GM04504 (cell line): ENCODE data around the gene SLC41A3.

Source experiments
- DNase-seq: peaks from one replicate; pipeline ENCODE4 v3.0.0-alpha.2; 2012; ENCODE audit warnings: low read depth

Gene SLC41A3

GRCh38 chr3:126119976-126120375 lies 36.1 kb upstream of the SLC41A3 start:
- no peak for DNase-seq

DNA sequence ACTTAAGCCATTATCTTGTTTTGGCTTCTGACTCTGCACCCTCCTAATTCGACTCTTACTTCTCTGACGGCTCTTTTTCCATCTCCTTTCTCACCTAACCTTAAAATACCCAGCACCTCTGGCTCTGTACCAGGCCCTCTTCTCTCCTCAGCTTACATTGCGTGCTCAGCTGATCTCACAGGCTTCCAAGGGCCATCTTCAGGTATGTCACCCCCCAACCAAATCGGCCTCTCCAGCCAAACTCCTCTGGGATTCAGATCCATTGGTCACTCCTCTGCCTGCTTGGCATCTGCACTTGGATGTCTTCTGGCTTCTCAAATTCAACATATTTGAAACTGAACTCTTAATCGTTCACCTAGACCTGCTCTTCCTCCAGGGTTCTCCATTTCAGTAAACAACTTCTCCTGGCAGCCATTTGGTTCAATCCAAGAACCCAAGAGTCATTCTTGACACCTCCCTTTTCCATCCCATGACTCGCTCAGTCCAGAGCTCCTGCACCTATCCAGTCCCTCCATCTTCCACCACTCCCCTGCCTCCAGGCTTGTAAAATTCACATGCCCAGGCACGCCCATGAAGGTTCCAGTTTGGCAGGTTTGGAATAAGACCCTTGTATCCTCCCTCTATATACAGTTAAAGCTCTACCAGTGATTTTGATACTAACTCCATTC lies 35.2 kb upstream of the SLC41A3 start:
- no peak for DNase-seq

GRCh38 chr3:126118591-126118990 lies 34.7 kb upstream of the SLC41A3 start:
- DNase-seq: no peak

DNA sequence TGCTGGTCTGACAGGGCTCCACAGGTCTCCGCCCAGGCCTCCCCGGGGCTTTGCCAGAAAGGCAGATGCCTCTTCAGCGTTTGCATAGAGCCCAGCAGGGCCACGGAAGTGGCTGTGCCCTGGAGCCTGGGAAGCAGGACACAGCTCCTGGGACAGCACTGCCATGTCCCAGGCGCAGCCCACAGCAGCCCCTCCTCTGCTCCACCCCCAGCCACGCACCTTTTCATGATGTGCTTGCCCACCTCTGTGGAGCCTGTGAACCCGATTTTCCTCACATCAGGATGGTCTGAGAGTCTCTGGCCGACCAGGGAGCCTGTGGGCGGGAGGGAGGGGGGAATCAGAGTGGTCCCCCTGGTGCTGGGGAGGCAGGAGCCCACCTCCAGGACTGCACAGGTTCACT lies 33.9 kb upstream of the SLC41A3 start:
- DNase-seq: no peak

GRCh38 chr3:126117212-126117611 lies 33.3 kb upstream of the SLC41A3 start:
- no peak for DNase-seq

- no peak for DNase-seq
Observed at GRCh38 chr3:126116526-126116925, 32.6 kb upstream of the SLC41A3 start.

DNA sequence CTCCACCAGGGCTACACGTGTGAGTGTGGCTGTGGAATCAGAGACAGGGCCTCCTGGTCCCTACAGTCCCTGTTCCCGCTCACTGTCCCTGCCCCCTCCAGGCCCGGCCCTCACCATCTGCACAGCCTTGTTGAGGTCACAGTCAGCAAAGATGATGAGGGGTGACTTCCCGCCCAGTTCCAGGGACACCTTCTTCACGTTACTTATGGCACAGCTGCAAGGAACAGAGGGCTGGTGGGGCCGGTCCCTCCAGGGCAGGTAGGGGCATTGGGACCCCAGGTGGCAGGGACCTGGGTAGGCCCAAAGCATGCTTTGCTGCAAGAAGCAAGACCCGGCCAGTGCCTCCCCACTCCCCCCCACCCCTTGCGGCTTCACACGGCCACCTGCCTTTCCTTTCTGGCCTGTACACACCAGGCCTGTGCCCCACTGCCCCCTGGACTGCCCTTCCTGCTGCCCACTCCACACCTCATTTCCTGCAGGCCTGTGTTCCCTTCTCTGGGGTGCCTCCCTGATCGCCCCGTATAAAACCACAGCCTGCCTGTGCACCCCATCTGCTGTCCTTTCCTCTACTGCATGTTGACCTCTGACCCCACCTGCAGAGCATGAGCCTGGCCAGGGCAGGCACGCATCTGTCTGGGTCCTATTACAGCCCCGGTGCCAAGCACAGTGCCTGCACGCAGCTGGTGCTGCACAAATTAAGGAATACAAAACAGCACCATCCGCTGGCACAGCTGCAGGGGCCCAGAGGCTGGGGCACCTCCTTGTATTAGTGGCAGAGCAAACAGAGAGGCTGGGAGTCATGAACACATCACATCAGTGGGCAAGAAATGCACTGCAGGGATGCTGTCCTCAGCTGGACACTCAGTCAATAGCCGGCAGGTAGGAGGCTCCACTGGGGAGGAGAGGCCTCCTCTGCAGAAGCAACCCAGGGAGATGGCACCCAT lies 30.8 kb upstream of the SLC41A3 start:
- DNase-seq: no peak

DNA sequence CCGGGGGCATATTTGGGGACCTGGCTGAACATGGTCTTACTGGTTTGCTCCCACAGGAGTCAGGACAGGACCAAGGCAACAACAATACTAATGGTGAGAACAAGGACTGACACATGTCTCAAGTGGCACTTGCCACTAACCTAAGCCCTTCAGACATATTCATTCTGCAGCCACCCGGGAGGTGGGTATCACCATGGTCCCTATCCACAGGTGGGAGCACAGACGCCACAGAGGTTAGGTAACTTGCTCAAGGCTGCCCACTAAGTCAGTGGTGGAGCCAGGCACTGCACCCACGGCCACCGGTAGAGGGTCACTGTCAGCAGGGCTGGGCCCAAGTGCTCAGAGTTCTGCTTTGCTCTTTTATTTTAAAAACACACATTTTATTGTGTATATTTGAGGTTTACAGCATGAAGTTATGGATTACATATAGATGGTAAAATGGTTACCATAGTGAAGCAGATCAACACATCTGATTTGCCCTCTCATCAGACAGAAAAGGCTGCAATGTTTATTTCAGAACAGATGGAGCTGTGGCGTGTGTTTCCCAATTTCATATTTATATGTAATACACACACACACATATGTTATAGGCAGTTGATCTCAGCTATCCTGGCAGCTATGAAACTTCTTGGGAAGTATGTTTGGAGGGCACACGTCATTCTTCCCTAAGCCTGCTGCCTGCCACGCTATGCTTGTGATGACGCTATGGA lies 30.0 kb upstream of the SLC41A3 start:
- no peak for DNase-seq

DNA sequence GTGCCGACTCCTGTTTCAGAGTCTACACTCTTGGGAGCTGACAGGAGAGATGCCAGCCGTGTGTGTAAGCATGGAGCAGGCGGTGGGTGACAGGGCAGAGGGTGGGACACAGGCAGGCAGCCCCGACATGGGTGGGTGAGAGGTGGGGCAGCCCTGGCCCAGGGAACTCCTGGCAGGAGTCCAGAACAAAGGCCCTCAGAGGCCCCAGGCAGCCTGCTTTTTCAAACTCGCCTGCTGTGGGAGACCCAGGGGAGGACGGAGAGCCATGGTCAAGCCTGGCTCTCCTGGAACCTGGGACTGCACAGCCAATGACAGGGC lies 29.3 kb upstream of the SLC41A3 start:
- DNase-seq: no peak

DNA sequence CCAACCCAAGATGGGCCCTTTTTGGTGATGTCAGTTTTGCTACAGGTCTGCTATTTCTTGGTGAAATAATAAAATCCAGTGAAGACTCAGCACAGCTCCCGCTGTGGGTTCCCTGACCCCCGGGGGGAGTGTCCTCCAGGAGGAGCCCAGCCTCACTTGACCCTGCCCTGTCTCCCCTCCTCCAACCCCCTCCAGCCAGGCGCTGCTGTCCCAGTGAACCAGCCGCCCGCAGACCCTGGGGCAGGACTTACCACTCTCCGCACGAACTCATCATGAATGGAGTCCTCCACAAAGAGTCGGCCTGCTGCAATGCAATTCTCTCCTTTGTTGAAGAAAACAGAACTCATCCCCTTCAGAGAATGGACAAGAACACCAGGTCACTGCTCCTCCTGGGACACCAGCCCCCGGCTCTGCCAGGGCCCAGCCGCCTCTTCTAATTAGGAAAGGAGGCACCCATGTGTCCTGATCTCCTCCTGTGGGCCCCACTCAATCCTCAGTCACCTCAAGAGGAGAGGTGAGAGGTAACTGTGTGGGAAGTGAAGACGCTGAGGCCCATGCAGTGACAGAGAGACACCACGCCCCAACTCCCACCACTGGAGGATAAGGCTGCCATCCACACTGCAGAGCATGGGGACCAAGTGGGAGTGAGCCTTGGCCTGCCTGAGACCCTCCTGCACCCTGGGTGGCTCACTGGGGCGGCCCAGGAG lies 28.8 kb upstream of the SLC41A3 start:
- no peak for DNase-seq

- no peak for DNase-seq
Observed at GRCh38 chr3:126111566-126112475, 27.9 kb upstream of the SLC41A3 start.

DNA sequence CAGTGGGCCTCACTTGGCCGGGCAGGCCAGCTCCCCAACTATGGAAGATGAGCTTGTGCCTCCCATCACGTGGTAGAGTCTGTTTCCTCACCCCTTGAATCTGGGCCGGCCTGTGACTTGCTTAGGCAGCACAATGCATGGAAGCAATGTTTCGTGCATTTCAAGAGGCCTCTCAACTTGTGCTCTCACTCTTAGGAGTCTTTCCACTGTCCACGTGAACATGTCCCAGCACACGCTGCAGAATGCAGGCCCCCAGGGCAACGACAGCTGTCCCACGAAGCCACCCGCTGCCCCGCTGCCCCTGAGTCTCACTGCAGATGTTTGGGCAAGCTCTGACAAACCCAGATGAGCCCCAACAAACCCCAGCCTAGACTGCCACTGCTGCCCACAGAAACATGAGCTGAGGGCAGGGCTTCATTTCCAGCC lies 27.2 kb upstream of the SLC41A3 start:
- no peak for DNase-seq

DNA sequence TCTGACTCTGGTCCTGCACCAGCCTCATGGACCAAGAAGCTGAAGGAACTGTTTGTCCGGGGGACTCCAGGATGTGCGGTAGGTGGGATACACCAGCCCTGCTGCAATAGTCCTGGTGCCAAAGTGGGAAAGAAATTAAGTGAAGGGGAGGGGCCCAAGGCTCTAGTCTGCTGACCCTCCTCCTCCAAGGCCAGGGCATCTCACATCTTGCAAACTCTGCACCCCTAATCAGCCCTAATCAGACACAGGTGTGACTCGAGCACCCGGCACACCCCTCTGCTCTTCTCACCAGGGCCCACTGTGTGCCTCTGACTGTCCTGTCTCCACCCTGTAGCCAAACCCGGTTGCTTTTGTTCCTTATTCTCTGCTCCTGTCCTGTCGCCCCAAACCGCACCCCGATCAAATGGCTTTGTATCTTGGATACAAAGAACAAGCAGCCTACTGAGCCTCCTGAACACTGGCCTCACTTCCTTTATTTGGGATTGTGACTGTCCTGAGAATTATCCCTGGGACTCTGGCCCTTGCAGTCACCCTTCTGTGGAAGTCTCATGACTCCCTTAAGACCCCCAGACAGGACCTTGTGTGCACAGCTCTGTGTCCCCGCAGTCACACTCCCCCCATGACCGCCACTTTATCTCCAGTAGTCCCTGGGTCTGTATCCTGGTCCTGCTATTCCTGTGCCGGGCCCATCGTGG lies 26.7 kb upstream of the SLC41A3 start:
- no peak for DNase-seq

DNA sequence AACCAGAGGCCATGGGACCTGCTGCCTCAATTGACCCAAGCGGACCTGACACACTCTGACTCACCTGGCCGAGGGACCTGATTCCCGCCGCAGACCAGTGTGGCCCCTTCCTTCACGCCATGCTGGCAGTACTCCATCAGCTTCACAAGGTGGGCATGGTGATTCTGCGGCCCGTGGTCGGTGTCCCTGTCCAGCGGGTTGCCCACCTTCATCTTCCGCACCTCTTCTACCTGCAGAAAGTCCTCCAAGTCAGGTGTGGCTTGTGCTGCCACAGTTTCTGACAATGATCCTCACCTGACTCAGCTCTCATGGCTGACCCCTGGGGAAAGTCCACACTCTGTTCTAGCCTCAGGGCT lies 25.9 kb upstream of the SLC41A3 start:
- DNase-seq: no peak

- DNase-seq: no peak
Observed at GRCh38 chr3:126109146-126109879, 25.4 kb upstream of the SLC41A3 start.

- no peak for DNase-seq
Observed at GRCh38 chr3:126108676-126109050, 24.7 kb upstream of the SLC41A3 start.

DNA sequence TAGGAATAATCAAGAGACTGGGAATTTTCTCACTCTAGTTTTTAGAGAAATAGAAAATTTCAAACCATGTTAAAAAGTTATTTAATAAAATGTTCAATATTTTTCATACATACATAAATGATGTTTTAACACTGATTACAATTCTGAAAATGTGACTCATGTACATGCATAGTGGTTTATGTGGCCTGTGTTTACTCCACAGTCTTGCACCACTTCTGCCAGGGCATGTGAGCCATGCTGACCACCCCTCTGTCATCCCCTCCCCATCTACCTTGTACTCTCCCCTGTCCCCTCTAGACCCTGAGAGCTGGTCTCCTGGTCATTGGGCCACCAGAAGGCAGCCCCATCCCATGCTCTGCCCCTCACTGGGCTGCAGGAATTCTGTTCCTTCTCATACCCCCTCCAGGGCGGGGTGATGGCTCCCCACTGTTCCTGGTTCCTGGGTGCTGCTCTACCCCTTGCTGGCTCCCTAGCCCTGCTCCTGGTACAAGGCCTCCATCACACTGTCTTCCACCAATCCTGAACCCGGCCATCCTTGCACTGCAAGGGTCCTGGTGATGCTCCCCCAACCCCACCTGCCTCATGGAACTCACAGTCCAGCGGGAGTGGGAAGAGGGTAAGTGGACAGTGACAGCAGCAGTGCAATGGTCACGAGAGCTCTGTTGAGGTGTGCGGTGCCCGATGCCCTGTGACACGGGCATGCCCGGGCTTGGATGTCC lies 24.2 kb upstream of the SLC41A3 start:
- DNase-seq: no peak

GRCh38 chr3:126107203-126107939 lies 23.4 kb upstream of the SLC41A3 start:
- no peak for DNase-seq
